GM19468 (cell line): ENCODE results near the gene RPH3AL.

ENCODE experiments used
- ATAC-seq: cut with Tn5 transposase; IDR thresholded peaks from one replicate; pipeline ENCODE4 v1.9.1; 2021; ENCODE audit warnings: mild to moderate bottlenecking, moderate library complexity, moderate number of reproducible peaks; ENCODE audit not compliant: unreplicated experiment; ENCODE audit errors: extremely low read depth

The RPH3AL gene

GRCh38 chr17:353838-354234 lies 1.2 kb upstream of the RPH3AL start:
- ATAC-seq = no peak

- ATAC-seq = no peak
Observed at GRCh38 chr17:353213-353837, 718 bp upstream of the RPH3AL start.

- no peak for ATAC-seq
Observed at GRCh38 chr17:351875-352420, 659 bp downstream of the RPH3AL start.

- ATAC-seq = no peak
Observed at GRCh38 chr17:351449-351738, 1.2 kb downstream of the RPH3AL start.

- ATAC-seq = no peak
Observed at GRCh38 chr17:350706-351448, 1.7 kb downstream of the RPH3AL start.

GRCh38 chr17:349666-350065 lies 2.9 kb downstream of the RPH3AL start:
- no peak for ATAC-seq

GRCh38 chr17:348692-349425 lies 3.7 kb downstream of the RPH3AL start:
- ATAC-seq = no peak

- no peak for ATAC-seq
Observed at GRCh38 chr17:348012-348411, 4.6 kb downstream of the RPH3AL start.

- ATAC-seq = no peak
Observed at GRCh38 chr17:347309-347899, 5.2 kb downstream of the RPH3AL start.

GRCh38 chr17:345992-346785 lies 6.4 kb downstream of the RPH3AL start:
- no peak for ATAC-seq

- ATAC-seq = no peak
Observed at GRCh38 chr17:345261-345660, 7.3 kb downstream of the RPH3AL start.

- no peak for ATAC-seq
Observed at GRCh38 chr17:343875-344752, 8.5 kb downstream of the RPH3AL start.

- ATAC-seq = no peak
Observed at GRCh38 chr17:343211-343610, 9.4 kb downstream of the RPH3AL start.

- no peak for ATAC-seq
Observed at GRCh38 chr17:340074-340473, 12.5 kb downstream of the RPH3AL start.

- ATAC-seq = no peak
Observed at GRCh38 chr17:339193-340061, 13.2 kb downstream of the RPH3AL start.

- ATAC-seq = no peak
Observed at GRCh38 chr17:338442-339192, 14.0 kb downstream of the RPH3AL start.

- no peak for ATAC-seq
Observed at GRCh38 chr17:337866-338265, 14.7 kb downstream of the RPH3AL start.

GRCh38 chr17:337453-337852 lies 15.2 kb downstream of the RPH3AL start:
- ATAC-seq = no peak
